GM19455 (cell line): ENCODE results near the gene PKMYT1.

Experiments
- ATAC-seq: cut with Tn5 transposase; IDR thresholded peaks from one replicate; pipeline ENCODE4 v1.9.1; 2021; ENCODE audit not compliant: unreplicated experiment

The PKMYT1 gene

DNA sequence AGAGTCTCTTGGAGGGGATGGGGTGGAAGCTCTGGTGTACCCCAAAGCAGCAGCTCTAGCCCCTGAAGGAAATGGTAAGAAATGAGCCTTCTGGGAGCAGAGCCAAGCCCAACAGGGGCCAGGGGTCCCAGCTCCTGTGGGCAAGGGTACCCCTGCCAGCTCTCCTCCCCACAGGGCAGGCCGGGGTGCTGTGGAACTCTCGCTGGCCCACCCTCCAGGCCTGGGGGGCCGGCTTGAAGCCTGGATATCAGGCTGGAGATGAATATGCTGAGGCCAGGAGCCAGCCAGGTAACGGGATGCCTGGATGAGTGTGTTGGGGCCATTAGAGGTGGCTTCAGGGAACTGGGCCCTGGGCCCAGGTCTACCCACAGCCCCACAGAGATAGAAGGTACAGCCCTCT is 20.3 kb upstream of the PKMYT1 start:
- no peak for ATAC-seq

GRCh38 chr16:2999929-3000328 is 19.7 kb upstream of the PKMYT1 start:
- ATAC-seq, result no peak

DNA sequence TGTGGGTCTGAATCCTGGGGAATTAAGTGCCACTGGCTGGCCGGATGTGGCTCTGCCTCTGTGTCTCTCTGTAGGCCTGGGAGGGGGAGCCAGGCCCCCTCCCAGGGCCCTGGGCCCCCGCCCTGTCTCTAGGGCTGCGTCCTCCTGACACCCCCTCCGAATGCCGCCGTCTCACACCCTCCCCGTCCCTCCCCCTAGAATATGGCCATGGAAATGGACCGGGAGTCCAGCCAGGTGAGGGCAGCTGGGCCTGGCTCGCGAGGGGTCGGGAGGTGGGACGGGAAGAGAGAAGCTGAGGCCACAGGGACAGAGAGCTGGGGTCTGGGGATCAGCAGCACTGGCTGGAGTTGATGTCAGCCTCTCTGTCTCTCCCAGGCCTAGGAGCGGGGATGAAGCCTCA is 16.1 kb upstream of the PKMYT1 start:
- no peak for ATAC-seq

DNA sequence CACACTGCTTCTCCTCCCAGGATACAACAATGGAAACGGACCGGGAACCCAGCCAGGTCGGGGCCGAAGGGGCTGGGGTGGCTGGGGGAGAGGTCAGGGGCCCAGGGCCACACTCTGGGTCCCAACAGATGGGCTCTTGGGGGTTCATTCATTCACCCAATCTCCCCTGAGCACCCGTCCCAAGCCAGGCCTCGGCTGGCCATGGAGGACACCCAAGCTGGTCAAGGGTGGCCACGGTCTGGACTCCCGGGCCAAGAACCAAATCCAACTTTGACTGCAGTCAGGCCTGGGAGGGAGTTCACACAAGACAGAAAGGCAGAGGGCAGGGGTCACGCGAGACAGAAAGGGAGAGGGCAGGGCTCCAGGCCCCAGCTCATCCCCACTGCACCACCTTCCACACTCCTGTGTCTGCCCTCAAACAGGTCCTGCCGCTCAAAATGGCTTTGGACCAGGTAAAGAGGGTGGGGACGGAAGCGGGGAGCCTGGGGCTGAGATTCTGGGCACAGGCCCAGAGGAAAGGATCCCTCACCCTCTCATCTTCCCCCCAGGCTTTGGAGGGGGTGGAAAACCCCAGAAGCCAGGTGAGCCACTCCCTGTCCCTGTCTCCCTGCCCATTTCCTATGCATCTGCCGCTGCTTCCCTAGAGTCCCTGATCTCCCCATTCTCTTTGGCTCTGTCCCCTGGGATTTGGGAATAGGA is 12.3 kb upstream of the PKMYT1 start:
- no peak for ATAC-seq

- no peak for ATAC-seq
These were observed 11.5 kb upstream of the PKMYT1 start for GRCh38 chr16:2991566-2992261.

DNA sequence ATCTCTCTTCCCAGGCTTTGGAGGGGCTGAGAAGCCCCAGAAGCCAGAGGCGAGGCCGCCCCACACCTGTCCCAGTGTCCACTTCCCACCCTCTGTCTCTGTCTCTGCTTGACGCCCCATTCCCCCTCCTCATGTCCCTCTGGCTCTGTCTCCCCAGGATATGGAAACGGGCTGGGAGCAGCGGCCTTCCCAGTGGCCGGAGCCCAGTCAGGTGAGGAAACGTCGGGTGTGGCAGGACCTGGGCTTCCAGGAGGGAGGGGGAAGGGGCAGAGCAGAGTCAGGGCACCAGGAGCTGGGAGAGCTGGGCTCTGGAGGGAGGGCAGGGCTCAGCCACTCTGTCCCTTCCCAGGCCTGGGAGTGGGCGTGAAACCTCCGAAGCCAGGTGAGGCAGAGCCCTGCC is 10.6 kb upstream of the PKMYT1 start:
- ATAC-seq, result no peak

GRCh38 chr16:2988590-2989099 is 8.4 kb upstream of the PKMYT1 start:
- ATAC-seq, result no peak

GRCh38 chr16:2987833-2988232 is 7.6 kb upstream of the PKMYT1 start:
- no peak for ATAC-seq

GRCh38 chr16:2987286-2987685 is 7.0 kb upstream of the PKMYT1 start:
- no peak for ATAC-seq

- ATAC-seq, result no peak
These were observed 6.5 kb upstream of the PKMYT1 start for GRCh38 chr16:2986623-2987188.

DNA sequence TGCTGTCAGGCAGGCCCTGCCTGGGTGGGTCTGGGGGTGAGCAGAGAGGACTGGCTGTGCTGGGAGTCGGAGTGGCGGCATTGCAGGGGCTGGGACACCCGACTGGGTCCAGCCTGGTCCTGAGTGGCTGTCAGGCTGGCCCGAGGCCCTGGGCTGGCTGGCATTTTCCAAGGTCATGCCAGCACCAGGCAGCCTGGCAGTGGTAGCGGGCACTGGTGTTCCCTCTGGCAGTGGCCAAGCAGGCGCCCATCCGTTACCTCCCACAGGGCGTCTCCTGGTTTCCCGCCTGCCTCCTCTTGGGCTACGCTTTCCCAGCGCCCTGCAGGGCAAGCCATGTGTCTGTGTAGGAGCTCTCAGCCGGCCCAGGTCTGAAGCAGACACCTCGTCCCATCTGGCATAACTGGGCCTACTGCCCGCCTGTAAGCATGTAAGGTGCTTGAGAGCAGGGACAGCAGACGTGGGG is 5.7 kb upstream of the PKMYT1 start:
- ATAC-seq, result no peak

DNA sequence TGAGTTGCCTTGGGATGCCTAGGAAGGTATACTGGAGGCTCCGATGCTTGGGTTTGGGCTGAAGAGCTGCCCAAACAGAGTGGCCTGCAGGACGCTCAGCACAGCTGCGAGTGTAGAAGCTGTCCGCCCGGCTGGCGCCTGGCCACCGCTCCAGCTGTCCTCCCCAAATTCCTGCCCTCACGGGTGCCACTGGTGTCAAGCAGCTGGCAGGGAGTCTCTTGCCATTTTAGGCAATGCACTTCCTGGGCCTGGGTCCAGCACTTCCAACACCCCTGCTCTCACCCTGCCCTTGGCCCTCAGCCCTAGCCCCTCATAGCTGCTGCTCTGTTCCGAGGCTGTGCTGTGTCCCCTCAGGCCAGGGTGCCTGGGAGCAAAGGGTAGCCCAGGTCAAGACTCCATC is 5.2 kb upstream of the PKMYT1 start:
- no peak for ATAC-seq

DNA sequence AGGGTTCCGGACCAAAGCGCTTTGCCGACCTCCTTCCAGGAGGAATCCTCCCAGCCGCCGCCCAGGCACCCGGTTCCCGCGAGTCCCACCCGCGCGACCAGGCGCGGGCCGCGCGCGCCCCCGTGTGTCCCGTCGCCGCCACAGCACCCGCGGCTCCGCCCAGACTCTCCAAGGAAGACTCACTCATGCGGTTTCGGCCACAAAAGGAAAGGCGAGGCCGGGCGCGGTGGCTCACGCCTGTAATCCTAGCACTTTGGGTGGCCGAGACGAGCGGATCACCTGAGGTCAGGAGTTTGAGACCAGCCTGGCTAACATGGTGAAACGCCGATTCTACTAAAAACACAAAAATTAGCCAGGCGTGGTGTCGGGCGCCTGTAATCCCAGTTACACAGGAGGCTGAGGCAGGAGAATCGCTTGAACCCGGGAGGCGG is 3.5 kb upstream of the PKMYT1 start:
- ATAC-seq, result no peak

DNA sequence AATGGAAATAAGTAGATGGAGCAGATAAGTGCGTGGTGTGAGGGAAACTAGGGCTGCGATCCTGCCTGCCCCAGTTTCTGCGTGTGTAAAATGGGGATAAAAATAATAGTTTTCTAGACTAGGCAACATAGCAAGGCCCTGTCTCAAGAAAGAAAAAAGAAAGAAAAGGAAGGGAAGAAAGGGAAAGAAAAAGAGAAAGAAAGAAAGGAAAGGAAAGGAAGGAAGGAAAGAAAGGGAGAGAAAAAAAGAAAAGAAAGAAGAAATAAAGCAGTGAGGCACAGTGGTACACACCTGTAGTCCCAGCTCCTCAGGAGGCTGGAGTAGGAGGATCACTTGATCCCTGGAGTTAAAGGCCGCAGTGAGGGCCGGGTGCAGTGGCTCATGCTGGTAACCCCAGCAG is 2.2 kb upstream of the PKMYT1 start:
- ATAC-seq, result no peak

GRCh38 chr16:2981899-2982250 is 1.6 kb upstream of the PKMYT1 start:
- no peak for ATAC-seq

DNA sequence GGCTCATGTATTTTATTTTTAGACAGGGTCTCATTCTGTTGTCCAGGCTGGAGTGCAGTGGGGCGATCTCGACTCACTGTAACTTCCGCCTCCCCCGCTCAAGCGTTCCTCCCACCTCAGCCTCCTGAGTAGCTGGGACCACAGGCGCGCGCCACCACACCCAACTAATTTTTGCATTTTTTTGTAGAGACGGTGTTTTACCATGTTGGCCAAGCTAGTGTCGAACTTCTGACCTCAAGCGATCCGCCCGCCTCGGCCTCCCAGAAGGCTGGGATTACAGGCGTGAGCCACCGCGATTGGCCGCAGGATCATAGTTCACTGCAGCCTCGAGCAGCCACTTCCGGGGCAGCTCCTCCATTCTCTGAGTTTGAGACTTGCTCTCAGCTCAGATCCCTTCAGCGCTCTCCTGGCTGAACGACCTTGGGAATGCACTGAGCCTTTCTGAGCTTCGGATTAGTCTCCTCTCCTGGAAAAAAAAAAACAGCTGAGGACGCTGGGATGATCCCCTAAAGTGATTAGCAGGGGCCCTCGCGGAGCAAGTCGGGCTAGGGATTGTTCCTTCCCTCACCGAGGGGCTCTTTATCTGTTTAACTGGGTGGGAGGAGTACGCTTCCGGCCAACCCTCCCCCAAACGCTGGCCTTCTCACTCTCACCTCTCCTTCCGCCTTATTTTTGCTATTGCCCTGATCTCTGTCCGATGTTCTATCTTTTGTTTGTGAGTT is 1.1 kb upstream of the PKMYT1 start:
- no peak for ATAC-seq

DNA sequence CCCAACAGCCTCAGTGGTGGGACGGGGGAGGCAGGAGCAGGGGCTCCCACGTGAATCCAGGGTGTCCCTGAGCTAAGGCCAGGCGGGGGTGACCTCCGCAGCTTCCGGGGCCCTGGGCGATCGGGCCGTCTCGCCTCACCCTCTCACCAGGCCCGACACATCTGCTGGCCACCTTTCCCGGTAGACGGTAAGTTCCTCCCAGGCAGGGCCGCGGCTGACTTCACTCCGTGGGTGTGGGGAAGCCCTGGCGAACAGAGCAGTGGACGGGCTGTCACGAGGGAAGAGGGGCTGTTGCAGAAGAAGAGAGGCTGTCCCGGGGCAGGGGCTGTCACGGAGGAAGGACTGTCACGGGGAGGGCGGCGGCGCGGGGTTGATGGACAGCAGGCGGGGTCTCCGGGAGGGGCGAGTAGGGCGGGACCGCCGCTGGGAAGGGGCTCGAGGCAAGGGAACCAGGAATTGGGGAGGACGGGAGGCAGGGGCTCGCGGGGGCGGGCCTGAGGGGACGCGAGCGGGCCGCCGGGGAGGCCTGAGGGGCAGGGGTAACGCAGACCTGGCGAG is 498 bp downstream of the PKMYT1 start:
- no peak for ATAC-seq

- ATAC-seq, result no peak
These were observed 2.8 kb downstream of the PKMYT1 start for GRCh38 chr16:2977440-2977839.

- ATAC-seq, result no peak
These were observed 3.6 kb downstream of the PKMYT1 start for GRCh38 chr16:2976673-2977072.

GRCh38 chr16:2976201-2976600 is 4.0 kb downstream of the PKMYT1 start:
- ATAC-seq, result no peak

DNA sequence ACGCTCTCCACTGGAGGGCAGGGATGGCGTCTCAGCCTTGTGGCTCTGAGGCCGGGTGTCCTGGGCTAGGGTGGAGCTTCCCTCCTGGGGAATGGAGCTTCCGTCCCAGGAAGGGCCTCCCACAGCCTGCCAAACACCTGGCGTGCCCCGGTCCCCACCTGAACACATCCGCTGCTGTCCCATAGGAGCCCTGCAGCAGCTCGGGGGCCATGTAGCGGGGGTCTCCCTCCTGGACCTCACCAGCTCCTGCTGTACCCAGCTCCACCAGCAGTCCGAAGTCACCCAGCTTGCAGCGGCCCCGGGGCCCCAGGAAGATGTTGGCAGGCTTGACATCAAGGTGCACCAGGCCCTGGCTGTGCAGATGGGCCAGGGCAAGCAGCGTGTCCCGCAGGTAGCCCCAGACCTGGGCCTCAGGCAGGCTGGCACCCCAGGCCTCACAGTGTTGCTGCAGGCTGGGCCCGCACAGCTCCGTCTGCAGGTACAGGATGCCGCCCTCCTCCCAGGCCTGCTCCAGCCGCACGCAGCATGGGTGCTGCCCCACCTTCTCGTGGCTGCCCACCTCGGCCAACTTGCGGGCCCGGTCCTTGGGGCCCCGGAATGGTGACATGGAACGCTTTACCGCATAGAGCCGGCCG is 5.0 kb downstream of the PKMYT1 start:
- no peak for ATAC-seq
